HG02970 (cell line): ENCODE measurements around the gene HDAC4.
"Not testable (repeated sequence)": the region's sequence is repeated elsewhere in the genome, so short reads cannot be mapped to it uniquely, and the experiment has no call there.

Experiments used
- ATAC-seq: cut with Tn5 transposase; IDR thresholded peaks from one replicate; pipeline ENCODE4 v1.9.1; 2021; ENCODE audit warnings: mild to moderate bottlenecking, moderate library complexity, moderate number of reproducible peaks; ENCODE audit not compliant: unreplicated experiment, low FRiP score

Gene HDAC4

DNA sequence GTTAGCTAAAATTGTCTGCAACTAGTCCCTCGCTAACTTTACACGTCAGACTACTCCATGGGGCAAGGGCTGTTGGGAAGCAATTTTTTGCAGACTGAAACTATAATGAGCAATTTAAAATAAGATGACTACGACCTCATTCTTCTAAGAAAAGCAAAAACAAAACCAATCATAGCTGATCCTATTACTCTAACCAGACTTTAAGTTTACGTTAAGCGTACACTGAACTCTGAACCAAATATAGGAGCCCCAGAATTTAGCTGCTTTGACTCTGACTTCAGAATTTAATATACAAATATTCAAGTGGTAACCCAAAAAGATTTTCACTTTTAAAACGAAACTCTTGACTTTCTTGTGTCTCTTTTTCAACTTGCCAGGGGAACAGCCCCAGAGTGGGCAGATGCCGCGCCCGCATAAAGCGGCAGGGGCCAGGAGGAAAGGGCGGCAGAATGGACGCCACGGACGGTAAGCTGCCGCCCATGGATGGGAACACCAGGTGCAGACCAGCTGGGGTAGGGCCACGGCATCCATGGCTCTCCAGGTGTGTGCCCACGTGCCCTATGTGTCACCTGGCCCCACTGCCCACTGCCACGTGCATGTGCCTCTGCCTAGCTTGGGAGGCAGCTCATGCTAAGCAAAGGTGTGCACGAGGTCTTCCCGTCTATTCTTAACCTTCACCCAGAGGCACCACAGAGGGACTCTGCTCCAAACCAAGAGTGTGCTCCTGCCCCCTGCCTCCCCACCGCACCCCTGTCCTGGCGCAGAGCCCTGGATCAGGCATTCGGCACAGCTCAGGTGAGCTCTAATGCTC lies 217.6 kb downstream of the HDAC4 start:
- no peak for ATAC-seq

DNA sequence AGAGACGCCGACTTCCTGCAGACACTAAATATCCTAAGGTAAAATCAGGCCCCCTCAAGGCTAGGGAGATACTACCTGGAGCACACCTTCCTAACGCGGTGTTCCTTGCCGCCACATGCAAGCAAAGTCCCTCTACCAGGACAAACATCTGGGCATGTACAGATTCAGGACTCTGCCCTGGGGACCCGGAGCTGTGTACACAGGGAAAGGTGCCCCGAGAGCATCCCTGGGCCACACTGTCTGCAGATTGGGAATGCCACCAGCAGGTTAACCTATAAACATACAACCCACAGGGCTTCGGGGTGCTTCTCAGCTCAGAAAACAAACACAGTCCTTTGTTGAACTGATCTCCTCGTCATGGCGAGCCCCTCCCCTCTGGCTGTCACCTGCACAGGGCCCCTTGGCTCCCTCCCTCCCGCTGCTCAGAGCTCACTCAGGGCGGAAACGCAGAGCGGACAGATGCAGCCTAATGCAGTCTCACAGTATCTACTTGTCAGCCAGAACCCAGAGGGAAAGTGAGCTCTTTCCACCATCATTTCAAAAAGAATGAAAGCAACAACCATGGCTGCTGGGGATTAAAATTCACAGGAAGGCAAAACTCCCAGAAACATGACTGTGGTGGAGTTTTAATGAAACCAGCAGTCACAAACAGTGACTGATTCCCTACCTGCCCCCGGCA lies 218.8 kb downstream of the HDAC4 start:
- no peak for ATAC-seq

DNA sequence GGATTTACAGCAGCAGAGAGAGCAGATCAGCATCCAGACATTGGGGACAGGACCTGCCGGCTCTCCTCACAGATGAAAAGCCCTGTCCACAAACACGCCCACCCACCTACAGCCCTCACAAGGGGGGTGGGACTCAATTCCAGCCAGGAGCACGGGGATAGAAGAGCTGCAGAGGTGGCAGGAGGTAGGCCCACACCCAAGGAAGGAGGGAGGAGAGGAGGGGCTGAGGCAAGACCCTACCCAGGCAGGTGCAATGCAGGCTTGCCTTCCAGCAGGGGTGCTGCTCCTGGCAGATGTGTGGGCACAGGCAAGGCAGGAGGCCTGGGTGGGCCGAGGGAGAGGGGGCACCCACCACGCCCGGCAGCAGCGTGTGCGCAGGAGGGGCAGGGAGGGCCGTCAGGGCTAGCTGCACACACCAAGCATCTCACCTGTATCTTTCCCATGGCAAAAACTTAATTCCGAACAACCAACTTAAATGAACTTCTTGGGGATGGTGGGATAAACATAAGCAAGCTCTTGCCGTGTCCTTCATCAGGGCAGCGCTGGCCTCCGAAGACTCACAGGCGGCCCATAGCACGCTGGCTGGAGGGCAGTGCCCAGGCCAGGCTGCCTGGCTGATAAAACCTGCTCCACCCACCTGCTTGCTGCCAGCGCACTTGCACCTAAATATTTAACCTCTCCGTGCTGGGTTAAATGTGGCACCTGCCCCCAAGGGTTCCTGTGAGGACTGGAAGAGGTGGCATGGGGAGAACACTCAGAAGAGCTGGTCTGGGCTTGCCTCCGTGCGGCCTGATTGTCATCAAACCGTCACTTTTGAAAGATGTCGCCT lies 219.5 kb downstream of the HDAC4 start:
- no peak for ATAC-seq

DNA sequence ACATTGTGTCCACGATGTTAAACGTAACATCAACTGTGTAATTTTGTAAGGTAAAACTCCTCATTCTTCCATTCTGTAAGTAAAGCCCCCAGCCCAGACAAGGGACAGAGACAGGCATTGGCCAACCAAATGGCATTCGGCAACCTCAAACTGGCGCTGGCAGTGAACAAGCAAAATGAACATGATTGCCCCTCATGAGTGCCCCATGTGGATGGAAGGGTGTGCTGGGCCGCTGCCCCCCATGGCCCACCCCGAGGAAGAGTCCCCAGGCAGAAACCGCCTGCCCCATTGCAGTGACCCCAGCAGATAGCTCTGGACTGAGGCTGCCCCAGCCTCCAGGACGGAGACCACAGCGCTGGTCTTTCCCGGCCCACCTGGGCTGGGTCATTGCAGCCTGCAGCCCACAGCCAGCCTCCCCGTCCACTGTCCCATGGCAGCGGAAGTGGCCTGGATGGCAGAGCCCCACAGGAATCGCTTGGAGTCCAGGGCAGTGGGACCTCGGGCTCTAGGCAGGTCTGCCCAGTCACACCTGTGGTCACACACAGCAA lies 220.2 kb downstream of the HDAC4 start:
- ATAC-seq, result no peak

DNA sequence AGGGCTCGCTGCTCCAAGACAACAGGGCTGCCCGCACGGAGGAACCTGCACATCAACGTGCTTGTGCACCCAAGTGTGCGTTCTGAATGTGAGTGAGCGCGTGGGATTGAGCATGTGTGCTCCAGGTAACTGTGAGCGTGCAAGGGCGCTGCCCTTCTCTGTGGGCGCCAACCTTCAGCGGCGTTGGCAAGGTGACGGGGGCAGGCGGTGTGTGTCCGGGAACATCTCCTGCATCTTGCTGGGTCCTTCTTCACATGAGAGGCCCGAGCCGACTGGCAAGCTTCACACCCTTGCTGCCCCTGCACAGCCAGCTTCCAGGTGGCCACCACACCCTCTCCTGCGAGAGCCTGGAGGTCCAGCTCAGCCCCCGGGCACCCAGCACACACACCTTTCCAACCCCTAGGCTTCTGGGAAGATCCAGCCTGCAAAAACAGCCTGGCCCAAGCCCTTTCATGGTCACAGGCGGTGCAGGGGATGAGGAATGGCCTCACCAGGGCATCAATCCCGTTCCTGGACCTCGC lies 220.9 kb downstream of the HDAC4 start:
- no peak for ATAC-seq

DNA sequence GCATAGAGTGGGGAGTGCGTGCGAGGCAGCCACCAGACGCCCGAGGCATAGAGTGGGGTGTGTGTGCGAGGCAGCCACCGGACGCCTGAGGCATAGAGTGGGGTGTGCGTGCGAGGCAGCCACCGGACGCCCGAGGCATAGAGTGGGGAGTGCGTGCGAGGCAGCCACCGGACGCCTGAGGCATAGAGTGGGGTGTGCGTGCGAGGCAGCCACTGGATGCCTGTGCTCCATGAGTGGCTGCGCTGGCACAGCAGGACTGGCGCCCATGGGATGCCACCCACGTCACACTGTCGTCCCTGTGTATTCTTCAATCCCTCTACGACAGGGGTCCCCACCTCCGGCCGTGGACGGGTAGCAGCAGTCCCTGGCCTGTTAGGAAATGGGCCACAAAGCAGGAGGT lies 221.9 kb downstream of the HDAC4 start:
- no peak for ATAC-seq

DNA sequence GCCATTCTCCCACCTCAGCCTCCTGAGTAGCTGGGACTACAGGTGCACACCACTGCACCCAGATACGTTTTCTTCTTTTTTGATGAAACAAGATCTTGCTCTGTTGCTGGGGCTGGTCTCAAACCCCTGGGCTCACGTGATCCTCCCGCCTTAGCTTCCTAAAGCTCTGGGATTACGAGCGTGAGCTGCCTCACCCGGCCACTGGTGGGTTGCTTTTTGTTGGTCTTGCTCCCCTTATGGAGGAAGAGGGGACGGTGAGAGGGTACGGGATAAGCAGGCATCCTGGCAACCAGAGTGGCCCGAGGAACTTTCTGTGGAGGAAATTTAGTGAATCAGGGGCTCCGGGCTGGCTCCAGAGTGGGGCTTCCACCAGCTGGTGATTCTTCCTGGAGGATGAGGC lies 222.3 kb downstream of the HDAC4 start:
- ATAC-seq, result no peak

DNA sequence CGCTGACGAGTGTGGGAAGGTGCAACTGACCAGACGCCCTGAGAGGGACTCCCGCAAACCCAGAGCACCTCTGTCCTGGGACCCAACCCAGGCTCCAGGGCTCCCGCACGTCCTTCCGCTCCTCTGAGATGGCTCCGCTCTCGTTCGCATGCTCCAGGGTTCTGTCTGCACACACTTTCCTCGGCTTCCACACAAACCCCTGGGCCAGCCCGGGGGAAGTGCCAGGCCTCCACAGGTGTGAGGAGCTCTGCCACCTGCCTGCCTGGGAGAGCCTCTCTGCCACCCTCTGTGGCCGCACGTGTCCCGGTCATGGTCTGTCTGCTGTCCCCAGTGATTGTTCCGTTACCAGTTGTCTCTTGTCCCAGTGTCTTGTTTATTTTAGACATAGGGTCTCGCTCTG lies 222.9 kb downstream of the HDAC4 start:
- no peak for ATAC-seq

DNA sequence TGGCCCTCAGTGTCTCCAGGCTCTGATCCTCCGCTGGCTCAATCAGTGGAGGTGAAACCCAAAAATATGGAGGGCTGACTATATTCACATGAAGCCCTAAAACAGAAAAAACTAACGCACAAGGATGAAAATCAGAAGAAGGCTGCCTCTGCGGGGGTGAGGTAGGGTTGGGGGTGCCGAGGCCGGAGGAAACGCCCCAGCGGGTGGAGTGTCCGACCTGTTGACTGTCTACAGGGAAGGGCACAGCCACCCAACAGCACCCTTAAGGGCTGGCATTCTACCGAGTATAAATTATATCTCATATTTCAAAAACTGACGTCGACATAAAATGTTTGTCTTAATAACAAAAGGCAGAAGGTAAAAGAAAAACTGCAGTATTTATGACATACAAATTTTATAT lies 223.5 kb downstream of the HDAC4 start:
- no peak for ATAC-seq

DNA sequence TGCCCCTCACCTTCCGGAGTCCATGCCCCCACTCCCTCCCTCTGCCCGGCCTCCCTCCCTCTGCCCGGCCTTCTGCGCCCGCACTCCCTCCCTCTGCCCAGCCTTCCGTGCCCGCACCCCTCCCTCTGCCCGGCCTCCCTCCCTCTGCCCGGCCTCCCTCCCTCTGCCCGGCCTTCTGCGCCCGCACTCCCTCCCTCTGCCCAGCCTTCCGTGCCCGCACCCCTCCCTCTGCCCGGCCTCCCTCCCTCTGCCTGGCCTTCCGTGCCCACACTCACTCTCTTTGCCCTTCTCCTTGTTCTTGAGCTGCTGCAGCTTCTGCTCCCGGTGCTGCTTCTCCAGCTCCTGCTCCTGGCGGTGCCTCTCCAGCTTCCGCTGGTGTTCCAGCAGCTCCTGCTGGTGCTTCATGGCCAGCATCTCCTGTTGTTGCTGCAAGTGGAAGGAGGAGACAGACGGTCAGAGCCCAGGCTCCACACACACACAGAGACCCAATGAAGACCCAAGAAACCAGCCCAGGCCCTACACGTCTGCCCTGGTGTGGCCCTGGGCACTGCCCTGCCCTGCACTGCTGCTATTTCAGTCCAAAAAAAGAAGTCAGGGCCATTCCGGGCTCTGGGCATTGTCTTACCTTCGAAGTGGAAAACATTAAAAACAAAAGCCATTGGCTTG lies 224.5 kb downstream of the HDAC4 start:
- not testable (repeated sequence) for ATAC-seq

DNA sequence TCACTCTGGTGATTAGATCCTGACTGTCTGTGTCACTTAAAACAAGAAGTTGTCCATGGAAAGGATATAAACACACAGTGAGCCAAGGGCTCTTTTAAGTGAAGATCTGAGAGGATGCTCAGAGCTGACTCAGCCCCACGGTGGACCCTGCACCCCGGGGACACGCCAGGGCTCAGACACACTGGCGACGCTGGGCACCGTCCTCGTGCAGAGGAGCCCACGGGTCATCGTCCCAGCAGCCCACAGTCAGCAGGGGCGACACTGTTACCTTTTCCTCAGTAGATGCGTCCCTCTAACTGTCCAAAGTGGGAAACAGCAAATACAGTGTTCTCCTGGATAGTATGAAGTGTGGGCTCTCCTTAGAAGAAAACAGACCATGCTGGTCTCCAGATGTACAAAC lies 225.6 kb downstream of the HDAC4 start:
- ATAC-seq, result no peak

DNA sequence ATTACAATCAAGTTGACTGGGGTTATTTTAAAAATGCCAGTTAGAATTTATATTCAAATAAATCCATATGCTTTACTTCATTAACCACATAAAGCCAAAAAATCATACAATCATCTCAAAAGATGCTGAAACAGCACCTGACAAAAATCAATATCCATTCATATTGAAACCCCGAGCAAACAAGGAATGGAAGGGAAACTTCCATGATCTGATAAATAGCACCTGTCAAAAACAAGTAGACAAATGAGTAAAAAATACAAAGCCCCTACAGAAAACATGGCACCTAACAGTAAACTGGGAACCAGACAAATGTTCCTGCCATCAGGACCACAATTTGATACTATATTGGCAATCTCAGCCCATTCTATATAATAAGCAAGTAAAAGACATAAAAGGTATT lies 227.5 kb downstream of the HDAC4 start:
- ATAC-seq, result no peak

DNA sequence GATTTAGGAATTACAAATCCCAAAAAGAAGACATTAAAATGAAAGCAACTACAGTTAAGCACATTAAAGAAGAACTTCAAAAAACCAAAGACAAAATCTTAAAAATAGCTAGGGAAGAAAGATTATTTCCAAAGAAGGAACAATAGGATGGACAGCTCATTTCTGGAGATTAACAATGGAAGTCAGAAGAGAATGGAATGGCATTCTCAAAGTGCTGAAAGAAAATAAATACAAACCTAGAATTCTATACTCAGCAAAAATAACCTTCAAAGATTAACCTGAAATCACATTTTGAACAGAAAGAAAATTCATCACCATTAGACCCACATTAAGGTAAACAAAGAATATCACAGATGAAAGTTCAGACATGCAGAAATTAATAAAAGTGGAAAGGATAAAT lies 229.2 kb downstream of the HDAC4 start:
- no peak for ATAC-seq

DNA sequence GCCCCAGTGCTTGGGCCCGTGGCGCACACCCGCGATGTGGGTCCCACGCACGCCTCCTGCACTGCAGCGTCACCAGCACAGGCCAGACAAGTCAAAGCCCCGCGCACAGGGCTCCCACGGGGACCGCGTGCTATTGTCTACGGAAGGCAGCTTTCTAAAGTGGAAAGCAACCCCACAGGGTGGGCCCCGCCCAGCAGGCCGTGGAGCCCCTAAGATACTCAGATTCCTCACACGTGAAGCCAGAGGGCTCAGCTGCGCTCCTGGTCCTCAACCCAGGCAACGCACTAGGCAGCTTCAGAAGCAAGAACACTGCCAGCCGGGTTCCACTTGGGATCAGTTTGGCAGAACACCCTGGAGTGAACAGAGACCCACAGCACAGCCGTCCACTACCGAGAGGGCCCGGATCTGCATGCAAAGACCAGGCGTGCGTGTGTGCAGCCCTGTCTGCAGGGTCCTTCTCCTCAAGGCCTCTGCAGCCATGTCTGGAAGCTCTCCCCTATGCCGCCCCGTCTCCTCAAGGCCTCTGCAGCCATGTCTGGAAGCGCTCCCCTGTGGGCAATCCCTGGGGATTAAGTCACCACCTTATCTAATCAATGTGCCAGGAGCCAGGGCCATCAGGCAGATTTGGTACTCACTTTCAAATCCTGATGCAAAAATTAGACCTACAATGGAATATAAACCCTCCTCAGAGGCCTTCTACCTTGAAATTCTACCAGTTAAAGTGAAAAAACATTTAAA lies 231.3 kb downstream of the HDAC4 start:
- ATAC-seq, result no peak

DNA sequence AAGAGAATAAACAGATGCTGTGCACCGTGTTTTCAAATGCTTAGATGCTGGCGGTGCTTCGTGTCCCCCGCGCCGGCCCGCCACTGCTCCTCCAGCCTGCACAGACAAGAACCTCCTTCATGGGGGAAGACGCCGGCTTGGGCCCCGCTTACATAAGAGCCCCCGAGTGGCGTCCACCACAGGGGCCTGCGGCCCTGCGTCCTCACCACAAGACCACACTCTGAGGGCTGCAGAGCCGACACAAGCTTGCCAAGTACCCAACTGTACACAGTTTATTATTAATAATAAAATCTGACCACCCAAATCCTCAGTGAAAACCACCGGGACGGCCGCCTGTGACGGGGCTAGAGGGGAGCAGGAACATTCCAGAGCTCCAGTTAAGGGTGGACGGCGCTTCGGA lies 232.2 kb downstream of the HDAC4 start:
- no peak for ATAC-seq

DNA sequence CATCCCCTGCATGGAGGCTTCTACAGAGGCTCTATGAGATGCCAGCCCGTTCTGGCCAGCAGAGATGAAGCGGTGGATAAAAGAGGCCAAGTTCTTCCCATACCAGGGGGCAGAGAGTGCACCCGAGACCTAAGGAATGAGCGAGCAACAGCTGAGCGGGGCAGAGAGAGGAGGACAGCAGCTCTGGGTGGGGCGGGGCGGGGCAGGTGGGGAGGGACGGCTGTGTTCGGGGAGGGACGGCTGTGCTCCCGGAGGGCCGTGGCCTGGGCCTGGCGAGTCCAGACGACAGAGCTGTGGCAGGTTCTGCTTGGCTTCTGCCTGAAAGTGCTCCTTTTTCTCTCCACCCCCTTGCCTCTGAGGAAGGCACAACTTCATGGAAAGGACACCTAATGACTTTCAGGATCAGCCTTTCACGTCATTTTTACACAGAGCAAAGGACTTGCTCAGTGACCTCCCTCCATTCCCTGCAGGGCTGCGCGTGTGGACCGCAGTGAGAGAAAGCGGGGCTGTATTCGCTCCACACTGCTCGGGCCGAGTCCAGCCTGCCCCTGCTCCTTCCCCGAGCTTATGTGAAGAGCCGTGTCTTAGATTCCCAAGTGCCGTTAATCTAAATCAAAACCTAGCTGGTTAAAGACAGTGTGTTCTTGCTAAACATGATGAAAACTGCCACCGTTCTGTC lies 232.9 kb downstream of the HDAC4 start:
- ATAC-seq, result no peak

DNA sequence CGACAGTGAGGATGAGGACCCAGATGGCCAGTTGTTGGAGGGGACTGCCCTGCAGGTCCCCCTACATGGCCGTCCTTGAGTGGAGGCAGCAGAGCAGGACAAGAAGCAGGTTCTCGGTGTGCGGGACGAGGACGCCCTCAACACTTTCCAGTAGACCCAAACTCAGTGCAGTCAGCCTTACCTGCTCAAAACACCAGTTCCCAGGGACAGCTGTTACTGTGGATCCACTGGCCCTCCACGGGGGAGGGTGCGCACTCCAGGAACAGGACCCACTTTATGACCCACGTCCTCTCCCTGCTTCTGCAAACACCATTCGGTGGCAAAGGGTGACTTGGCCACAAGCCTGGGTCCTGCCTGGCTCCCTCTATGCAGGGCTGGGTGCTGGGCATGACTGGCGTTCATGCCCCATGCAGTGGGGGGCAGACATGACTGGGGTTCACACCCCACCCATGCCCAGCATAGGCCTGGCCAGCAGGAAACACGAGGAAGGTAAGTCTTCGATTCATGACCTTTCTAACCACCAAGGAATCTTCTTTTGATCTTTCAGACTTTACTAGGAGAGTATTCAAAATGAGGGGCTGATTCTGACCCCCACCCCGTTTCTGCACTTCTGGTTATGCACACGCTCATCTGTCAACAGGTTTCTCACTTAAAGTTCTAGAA lies 233.7 kb downstream of the HDAC4 start:
- ATAC-seq, result no peak

DNA sequence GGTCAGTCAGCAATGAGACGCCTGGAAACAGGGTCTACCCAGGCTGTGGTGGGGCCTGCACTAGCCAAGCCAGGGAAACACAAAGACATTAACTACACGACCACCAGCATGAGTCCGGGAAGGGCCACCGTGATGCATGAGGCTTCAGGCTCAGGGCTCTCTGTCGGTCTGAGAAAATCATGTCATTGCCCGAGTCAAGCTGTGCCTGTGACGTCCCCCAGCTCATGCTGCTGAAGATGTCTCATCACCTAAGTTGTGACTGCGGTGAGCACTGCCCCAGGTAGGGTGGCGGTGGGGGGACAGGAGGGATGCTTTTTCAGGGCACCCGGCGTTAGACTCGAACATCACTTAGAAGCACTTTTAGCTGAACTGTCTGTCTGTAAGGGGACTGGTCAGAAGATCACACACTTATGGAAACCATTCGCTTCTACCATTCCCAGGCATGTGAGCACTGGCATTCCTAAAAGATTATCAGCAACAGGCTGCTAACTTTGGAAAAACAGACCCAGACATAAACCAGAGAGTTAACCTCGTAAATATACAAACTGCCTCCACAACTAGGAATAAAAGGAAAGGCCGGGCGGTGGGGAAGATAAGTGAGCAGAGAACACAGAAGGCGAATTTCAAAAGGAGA lies 234.5 kb downstream of the HDAC4 start:
- ATAC-seq, result no peak
